ENCODE results near the gene RNF217.
"Not testable (repeated sequence)": the region's sequence is repeated elsewhere in the genome, so short reads cannot be mapped to it uniquely, and the experiment has no call there.

RNF217 gene, protein sequence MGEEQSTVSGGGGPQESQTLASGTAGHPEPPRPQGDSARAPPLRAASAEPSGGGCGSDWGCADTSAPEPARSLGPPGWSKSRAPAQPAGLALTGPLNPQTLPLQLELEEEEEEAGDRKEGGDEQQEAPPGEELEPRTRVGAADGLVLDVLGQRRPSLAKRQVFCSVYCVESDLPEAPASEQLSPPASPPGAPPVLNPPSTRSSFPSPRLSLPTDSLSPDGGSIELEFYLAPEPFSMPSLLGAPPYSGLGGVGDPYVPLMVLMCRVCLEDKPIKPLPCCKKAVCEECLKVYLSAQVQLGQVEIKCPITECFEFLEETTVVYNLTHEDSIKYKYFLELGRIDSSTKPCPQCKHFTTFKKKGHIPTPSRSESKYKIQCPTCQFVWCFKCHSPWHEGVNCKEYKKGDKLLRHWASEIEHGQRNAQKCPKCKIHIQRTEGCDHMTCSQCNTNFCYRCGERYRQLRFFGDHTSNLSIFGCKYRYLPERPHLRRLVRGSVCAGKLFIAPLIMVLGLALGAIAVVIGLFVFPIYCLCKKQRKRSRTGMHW

DNA sequence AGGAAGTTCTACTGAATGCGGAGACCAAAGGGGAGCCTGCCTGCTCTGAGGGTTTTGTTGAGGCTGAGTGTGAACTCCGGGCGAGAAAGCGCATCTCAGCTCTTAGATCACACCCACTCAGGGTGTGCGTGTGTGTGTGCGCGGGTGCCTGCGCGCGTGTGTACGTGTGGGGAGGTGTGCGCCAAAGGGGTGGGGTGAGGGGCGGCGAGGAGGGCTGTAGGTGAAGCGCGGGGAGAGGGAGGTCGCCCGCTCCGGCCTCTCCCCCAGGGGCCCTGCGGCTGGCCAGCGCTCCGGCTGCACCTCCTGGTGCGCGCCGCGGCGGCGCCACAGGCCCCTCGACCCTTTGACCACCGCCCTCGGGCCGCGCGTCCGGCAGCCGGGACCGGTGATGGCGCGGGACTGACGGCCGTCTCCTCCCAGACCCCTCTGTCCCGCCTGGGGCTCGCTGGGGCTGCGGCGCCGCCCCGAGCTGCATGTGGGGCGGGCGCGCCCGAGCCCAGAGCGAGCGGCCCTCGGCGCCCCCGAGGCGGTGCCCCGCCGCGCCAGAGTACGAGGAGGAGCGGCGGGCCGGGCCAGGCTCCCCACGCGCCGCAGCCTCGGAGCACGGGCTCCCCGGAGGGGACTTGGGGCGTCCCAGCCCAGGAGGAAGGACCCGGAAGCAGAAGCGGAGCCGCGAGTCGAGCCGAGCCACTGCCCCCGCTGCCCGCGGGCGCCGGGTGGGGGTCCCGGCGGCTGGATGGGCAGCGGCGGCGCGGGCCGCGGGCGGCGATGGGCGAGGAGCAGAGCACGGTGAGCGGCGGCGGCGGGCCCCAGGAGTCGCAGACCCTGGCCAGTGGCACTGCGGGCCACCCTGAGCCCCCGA lies at the start of gene RNF217:
RNF217 (plus strand) TSS at position 661 of the 862 bp plus-strand sequence; CDS start at position 769, 108 bp downstream.
- DNase-seq, result no peak

DNA sequence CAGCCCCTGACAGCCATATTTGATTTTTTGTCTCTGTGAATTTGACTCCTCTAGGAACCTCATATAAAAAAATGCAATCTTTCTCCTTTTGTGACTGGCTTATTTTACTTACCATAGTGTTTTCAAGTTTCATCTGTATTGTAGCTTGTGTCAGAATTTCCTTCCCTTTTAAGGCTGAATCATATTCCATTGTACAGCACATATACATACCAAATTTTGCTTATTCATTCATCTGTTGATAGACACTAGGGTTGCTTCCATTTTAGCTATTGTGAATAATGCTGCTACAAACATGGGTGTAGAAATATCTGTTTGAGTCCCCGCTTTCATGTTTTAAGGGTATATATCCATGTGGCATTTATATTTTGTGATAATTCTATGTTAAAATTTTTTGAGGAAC lies 49.2 kb upstream of the RNF217 start:
- DNase-seq, result no peak

DNA sequence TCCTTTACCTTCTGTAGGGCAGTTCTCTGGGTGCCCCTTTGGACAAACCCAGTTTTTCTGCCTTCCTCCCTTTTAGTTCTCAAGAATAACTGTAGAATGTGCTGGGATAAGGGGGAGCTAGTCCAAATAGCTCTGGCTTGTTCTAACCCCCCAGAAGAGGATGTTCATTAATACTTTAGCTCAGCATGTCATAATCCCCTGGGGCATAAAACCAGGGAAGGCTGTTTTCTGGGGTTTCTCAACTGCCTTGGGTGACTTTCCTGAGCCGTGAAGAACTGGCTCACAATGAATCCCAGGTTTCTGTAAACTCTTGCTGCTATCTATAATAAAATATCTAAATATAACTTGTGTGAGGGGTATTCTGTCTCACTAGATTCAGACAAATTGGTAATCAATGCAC lies 44.5 kb upstream of the RNF217 start:
- no peak for DNase-seq

DNA sequence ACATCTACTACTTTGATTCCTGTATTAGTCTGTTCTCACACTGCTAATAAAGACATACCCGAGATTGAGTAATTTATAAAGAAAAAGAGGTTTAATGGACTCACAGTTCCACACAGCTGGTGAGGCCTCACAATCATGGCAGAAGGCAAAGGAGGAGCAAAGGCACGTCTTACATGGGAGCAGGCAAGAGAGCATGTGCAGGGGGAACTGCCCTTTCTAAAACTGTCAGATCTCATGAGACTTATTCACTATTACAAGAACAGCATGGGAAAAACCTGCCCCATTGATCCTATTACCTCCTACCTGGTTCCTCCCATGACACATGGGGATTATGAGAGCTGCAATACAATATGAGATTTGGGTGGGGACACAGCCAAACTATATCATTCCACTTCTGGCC lies 42.5 kb upstream of the RNF217 start:
- DNase-seq, result not testable (repeated sequence)

DNA sequence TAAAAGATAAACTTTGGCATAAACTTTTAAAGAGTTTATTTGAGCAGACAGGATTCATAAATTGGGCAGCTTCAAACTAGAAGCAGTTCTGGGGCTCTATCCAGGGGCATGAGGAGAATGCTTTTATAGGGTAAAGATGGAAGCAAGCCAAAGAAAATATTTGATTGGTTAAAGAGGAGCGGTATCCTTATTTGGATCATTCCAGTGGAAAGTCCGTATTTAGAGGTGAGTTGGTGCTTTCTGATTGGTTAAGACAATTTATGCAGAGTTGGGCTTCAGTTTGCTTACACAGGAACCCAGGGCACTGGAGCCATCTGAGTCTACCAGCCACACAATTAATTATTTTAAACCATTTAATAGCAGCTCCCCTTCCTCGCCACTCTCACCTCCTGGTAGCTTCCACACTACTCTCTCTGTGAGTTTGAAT lies 37.9 kb upstream of the RNF217 start:
- no peak for DNase-seq

DNA sequence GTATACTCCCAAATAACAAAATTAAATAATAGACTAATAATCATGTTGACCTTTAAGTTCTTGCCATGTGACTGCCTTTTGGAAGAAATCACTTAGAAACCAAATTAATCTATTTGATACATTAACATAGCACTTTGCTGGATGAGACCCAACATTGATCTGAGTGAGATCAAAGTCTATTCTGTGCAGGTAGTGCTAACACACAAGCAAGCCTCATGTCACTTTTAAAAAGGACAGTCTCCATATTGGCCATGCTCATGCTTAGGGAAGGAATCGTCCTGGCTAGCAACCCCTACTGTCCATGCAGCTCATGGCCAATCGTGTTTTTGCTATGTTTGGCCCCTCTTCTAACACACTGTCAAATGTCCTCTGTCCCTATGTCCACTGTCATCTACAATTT lies 35.8 kb upstream of the RNF217 start:
- no peak for DNase-seq

DNA sequence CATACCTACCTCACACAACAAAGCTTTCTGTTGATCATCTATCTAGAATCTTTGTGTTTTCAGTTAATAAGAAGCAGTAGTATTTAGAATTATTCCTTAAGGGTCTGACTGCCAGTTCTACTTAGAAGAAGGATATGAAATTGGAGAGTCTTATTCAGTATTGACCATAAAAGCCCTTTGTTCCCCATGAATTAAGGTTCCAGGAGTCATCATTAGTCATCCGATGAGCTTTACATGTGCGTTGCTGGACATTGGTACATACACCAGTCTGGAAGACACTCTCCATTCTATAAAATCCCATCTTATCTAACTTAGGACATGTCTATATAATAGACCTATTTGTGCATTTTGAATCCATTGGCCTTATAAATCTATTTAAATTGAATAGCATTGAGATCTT lies 34.4 kb upstream of the RNF217 start:
- no peak for DNase-seq

DNA sequence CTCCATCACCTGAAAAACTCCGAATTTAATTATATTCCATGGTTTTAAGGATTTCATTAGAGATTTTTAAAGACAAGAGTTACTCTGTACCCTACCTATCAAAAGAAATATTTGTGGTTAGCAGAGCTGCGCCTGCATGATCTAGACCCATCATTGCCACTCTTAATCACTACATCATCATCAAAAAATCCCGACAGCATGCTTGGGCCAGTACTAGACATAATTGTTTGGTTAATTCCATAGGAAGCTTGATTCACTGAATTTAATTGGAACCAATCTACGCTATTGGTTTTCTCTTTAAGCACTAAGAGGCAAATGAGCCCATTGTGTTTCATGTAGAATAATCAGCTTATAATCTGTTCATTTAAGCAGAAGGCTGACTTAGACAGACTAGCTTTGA lies 33.4 kb upstream of the RNF217 start:
- DNase-seq, result no peak

DNA sequence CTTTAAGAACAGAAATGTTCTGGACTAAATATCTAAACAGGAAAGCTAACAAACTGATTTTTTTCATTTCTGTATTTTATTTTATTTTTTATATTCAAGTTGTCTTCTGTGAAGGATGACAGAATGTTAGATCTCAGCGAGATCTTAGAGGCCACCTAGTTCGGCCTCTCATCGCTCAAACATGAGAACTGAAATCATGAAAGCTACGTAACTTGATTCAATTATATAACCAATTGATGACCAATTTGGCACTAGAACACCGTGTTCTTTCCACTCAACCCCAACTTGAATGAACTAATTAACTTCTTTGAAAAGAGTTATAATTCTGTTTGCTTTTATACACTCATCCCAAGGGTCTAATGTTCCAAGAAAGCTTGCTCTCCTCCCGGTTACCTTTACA lies 24.6 kb upstream of the RNF217 start:
- no peak for DNase-seq

DNA sequence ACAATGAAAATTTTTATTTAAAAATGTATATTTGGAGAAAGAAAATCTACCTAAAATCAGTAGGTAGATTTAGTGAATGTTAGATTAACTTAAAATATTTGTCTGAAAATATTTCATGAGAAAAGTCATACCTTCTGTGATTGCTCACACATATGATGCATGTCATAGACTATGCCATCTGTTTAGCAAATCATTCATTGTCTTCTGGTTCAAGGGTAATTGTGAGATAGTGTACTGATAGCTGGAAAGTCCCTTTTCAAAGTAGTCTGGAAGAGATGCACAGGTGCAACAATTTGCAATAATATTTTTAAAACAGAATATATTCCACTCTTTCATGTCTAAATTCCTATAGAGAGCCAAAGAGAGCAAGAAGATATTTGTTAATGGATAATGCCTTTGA lies 21.0 kb upstream of the RNF217 start:
- no peak for DNase-seq

DNA sequence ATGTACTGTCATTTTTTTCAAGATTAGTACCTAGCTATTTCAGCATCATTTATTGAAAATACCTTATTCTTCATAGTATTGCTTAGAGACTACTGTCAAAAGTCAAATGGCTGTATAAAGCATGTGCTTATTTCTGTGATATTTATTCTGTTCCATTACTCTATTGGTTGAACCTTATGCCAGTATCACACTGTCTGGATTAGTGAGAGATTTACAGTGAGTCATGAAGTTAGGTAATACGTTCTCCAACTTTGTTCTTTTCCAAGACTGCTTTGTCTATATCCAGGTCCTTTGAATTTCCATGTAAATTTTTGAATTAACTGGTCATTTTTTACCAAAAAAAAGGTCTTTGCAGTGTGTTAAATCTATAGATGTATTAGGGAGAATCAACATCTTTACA lies 18.6 kb upstream of the RNF217 start:
- DNase-seq, result no peak

DNA sequence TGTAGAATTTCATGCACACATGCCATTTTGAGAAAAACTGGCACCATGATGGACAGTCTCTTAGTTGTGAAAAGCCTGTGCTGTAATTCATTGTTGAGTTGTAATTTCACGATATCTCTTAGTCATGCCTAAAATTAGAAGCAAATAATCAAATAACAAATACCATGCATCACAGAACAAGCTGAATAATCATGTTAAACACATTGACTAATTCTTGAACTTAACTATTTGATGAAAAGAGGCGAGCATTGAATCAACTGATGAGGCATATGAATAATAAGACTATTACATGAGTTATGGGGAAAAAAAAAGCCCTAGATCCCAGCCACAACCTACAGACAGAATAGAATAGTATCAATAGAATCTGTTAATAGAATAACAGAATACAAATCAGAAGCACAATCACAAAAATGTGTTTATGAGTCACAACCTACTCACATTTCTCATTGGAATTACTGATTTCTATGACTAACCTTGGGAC lies 14.2 kb upstream of the RNF217 start:
- no peak for DNase-seq

DNA sequence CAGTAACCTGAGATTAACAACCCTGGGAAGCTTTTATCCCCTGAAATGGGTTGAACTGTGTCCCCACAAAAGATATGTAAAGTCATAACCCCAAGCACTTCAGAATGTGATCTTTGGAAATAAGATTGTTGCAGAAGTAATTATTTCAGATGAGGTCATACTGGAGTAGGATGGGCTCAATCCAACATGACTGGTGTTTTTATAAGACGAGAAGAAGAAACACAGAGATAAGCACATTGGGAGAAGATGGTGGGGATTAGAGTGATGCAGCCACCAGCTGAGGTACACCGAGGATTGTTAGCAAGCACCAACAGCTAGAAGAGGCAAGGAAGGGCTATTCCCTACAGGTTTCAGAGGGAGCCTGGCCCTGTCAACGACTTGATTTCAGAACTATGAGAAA lies 12.5 kb upstream of the RNF217 start:
- DNase-seq, result no peak

DNA sequence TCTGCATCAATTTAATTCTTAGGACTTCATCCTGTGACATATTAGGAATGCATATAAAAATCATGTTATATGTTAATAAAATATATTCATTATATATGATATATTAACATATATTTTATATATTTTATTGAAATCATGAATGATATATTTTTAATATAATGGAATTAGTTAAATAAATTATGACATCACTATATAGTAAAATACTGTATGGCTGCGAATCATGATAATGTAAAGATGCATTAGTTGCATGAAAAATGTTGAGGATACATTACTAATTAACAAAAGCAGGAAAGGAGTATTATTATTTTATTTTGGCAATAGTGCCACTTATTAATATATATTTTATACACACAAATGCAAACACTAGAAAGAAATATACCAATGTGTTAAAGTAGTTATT lies 8.4 kb upstream of the RNF217 start:
- no peak for DNase-seq

DNA sequence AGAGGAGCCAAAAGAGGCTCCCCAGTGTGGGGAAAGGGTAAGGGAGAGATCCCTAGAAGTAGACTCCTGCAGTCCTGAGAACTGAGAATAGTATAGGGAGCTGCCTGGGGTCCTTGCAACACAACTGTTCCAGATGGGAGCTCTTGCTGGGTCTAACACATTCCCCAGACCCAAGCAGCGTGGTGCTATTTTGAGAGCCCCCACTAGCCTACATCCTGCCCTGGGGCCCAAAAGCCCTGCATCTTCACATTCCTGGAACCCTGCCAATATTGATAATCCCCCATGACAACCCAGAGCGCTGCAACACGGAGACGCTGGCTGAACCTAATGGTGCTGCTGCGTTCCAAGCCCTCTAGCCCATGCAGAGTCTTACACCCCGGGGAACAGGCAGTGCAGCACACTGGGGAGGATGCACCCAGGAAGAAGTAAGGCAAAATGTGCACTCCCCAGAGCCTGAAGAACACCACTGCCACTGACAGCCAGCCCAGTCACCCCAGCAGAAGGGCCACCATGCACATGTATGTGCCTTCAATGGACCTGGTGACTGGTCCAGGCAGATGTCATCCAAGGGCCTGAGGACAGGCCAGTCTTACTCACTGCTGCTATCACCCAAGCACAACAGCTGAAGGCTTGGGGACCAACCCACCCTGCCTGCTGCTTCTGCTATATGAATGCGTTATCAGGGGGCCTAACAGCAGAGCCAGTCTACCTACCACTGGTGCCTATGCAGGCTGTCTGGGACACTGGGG lies 7.0 kb upstream of the RNF217 start:
- DNase-seq, result no peak

DNA sequence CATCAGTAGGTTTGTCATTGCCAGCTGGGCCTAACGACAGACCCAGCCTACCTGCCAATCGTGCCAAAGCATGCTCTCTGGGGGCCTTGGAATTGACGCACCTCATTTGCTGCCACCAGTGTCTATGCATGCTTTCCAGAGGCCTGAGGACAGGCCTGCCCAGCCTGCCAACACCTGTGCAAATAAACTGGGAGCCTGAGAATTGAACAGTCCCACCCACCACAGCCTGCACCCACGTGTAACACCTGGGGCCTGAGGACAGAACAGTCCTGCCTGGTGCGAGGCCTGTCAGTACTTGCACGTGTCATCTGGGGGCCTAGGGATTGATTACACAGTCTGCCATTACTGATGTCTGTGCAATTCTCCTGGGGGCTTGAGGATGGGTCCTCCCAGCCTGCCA lies 6.2 kb upstream of the RNF217 start:
- DNase-seq, result no peak

DNA sequence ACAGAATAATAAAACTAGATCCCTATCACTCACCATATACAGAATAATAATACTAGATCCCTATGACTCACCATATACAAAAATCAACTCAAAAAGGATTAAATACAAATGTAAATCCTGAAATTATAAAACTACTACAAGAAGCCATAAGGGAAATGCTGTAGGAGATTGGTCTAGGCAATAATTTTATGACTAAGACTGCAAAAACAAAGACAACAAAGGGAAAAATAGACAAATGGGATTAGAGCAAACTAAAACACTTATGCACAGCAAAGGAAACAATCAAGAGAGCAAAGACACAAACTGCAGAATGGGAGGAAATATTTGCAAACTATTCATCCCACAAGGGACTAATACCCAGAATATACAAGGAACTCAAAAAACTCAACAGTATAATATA lies 4.1 kb upstream of the RNF217 start:
- no peak for DNase-seq

DNA sequence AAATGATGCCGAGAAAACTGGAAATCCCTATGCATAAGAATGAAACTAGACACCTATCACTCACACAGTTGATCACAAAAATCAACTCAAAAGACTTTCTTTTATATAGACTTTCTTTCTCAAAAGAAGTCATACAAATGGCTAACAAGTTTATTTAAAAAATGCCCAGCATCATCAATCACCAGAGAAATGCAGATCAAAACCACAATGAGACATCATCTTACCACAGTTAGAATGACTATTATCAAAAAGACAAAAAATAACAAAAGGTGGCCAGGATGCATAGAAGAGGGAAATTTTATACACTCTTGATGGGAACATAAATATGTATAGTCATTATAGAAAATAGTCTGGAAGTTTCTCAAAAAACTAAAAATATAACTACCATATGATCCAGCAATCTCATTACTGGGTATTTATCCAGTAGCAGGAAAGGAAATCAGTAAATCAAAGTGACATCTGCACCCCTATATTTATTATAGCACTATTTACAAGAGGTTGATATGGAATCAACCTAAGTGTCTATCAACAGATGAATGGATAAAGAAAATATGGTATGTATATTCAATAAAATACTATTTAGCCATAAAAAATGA lies 3.4 kb upstream of the RNF217 start:
- DNase-seq, result no peak

DNA sequence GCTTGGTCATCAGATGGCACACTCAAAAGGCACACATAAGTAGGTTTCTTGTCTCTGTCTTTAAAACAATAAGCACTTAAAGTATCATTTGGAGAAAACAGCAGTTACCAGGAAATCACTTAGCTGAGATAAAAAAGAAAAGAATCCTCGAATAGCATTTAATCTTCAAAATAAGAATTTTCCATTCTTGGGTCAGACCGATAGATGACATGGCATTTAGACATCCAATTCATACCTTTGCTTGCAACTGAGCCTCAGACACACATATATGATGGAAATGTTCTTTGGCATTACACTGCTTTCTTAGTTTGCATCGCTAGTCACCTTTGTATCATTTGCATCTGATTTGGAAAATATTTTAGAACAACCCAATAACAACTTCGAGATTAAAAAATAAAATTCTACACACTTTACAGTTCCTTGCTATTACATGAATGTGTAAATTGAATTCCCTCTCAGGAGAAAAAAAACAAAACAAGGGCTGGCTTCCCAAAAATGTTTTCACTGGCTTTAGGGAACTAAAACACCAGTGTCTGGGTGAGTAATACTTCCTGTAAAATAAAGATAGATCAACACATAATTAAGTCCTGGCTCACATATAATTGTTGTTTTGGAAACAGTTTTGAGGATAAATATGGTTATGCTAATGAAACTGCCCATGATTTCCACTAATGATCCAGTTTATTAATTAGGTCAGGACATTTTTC lies 1.3 kb upstream of the RNF217 start:
- no peak for DNase-seq

DNA sequence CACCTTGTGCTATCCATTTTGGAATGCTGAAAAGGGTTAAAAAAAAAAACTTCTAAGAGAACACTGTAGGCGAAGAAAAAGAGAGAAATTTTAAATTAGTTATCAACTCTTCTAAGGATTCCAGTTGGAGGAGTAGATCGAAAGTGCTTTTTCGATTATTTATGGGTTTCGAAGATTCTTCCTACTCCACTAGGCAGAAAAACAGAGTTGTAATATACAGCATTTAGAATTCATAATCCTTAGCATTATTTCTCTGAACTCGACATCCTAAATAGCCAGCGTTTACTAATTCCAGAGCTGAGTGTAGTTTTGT lies 817 bp upstream of the RNF217 start:
- DNase-seq, result no peak

DNA sequence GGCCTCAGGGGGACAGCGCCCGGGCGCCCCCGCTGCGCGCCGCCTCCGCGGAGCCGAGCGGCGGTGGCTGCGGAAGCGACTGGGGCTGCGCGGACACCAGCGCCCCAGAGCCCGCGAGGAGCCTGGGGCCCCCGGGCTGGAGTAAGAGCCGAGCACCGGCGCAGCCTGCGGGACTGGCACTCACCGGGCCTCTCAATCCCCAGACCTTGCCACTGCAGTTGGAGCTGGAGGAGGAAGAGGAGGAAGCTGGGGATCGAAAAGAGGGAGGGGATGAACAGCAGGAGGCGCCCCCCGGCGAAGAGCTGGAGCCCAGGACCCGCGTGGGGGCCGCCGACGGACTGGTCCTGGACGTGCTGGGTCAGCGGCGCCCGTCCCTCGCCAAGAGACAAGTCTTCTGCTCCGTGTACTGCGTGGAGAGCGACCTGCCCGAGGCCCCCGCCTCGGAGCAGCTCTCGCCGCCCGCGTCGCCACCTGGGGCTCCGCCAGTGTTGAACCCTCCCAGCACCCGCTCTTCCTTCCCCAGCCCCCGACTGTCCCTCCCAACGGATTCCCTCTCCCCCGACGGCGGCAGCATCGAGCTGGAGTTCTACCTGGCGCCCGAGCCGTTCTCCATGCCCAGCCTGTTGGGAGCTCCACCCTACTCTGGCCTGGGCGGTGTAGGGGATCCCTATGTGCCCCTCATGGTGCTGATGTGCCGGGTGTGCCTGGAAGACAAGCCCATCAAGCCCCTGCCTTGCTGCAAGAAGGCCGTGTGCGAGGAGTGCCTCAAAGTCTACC lies 590 bp downstream of the RNF217 start:
- DNase-seq, result no peak

Measured in CD4-positive, alpha-beta T cell treated with Interleukin-4 for 1 hour (primary cell).